HFFc6 (cell line): ENCODE results near the gene GDPD4. TPM values are rescaled to one million over a fixed set of nuclear protein-coding genes. Genes with fewer than 3 reads are reported as not detected.

Experiments
- DNase-seq: peaks from one replicate; pipeline ENCODE4 v3.0.0-alpha.2; 2018
- H3K27ac Mint-ChIP-seq: 2 replicates; pipeline ENCODE4 v1.8.0; 2020; ENCODE audit warnings: mild to moderate bottlenecking, mixed read lengths
- H3K27me3 Mint-ChIP-seq: 2 replicates; pipeline ENCODE4 v1.8.0; 2021; ENCODE audit warnings: mild to moderate bottlenecking, moderate library complexity, mixed read lengths; ENCODE audit not compliant: insufficient read depth
- H3K36me3 Mint-ChIP-seq: 2 replicates; pipeline ENCODE4 v1.8.0; 2021; ENCODE audit warnings: low read depth, mixed read lengths
- H3K4me1 Mint-ChIP-seq: 2 replicates; pipeline ENCODE4 v1.8.0; 2020; ENCODE audit warnings: low read depth, mixed read lengths
- H3K4me3 Mint-ChIP-seq: 2 replicates; pipeline ENCODE4 v1.8.0; 2020; ENCODE audit warnings: mild to moderate bottlenecking, moderate library complexity, mixed read lengths
- H3K9me3 Mint-ChIP-seq: 2 replicates; pipeline ENCODE4 v1.8.0; 2020; ENCODE audit warnings: mild to moderate bottlenecking, mixed read lengths
- total RNA-seq, 6 experiments: library from RNA; stranded (reverse); fragmentation: NEBNext Ultra II Directional; extraction: Animal tissue kit (Norgen Biotek cat#: 25700); gene quantifications; 2 replicates in 1 of 6; 3 replicates in 5 of 6; pipeline ENCODE4 v1.2.3, GENCODE V29; 2021
- TF ChIP-seq, protein P1 (sequence below): fragments of 200-600 bp; sonication (generic); IDR thresholded peaks from 2 replicates; pipeline ENCODE4 v1.5.0; 2021; ENCODE audit warnings: antibody characterized with exemption, mild to moderate bottlenecking

GDPD4 gene
- total RNA-seq, 6 experiments from 2014 or later = not detected

DNA sequence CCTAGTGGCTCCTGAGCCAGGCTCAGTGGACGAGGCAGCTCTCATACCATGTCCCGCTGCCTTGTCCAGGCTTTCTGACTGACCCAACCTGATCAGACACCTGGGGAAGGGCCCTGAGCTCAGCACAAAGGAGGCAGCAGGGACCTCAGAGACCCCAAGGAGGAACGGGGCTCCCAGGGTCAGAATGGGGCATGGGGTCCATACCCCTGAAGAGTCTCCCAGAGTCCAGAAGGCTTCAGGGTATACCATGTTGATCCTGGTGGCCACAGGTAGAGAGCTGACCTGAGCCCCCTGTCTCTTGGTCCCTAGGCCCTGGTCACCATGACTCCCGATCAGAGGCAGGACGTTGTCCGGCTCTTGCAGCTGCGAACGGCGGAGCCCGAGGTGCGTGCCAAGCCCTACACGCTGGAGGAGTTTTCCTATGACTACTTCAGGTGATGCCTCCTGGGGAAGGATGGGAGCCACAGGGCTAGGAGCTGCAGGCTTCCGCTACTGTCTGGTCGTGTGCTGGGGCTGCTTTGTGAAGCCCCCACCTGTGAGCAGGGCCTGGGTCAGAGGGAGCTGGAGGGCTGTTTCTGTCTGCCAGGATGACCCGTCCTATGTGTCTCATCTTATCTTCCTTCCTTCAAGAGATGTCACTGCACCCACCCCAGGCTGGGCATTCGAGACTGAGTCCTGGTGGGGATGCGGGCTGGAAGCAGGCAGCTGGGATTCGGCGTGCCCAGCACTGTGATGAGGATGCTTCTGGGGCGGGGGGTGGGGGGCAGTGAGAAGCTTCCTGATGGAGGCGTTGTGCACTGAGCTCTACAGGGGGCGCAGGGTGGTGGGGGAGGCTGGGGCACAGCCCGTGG lies 99.3 kb downstream of the GDPD4 start:
- Mint-ChIP-seq H3K9me3 (peaks cover 6% of the 10 kb centered on the region; the same call in 1 of the 2 replicates), H3K27ac (no peak overlapping the region), H3K4me3 (no peak overlapping the region), H3K4me1 (no peaks in the 10 kb centered on the region), H3K36me3 (no peaks in the 10 kb centered on the region), H3K27me3 (peaks cover 5% of the 10 kb centered on the region)
- no peak for DNase-seq
- TF ChIP-seq, protein P1, sequence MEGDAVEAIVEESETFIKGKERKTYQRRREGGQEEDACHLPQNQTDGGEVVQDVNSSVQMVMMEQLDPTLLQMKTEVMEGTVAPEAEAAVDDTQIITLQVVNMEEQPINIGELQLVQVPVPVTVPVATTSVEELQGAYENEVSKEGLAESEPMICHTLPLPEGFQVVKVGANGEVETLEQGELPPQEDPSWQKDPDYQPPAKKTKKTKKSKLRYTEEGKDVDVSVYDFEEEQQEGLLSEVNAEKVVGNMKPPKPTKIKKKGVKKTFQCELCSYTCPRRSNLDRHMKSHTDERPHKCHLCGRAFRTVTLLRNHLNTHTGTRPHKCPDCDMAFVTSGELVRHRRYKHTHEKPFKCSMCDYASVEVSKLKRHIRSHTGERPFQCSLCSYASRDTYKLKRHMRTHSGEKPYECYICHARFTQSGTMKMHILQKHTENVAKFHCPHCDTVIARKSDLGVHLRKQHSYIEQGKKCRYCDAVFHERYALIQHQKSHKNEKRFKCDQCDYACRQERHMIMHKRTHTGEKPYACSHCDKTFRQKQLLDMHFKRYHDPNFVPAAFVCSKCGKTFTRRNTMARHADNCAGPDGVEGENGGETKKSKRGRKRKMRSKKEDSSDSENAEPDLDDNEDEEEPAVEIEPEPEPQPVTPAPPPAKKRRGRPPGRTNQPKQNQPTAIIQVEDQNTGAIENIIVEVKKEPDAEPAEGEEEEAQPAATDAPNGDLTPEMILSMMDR = no peak

DNA sequence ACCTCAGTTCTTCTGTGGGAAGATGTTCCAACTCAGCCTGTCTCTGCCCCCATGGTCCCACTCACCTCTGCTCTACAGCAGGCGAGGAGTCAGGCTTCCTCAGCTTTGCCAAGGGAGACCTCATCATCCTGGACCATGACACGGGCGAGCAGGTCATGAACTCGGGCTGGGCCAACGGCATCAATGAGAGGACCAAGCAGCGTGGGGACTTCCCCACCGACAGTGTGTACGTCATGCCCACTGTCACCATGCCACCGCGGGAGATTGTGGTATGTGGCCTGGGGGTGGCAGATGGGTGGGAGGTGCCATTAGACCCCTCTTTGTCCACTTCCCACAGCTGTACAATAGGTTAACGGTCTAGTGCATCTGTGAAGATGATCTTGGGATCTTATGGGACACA lies 100.1 kb downstream of the GDPD4 start:
- Mint-ChIP-seq H3K4me3 (no peak overlapping the region), H3K9me3 (peaks cover 6% of the 10 kb centered on the region; the same call in 1 of the 2 replicates), H3K4me1 (no peaks in the 10 kb centered on the region), H3K27me3 (peaks cover 2% of the 10 kb centered on the region), H3K27ac (no peak overlapping the region), H3K36me3 (no peaks in the 10 kb centered on the region)
- DNase-seq = no peak
- TF ChIP-seq, protein P1 = no peak

DNA sequence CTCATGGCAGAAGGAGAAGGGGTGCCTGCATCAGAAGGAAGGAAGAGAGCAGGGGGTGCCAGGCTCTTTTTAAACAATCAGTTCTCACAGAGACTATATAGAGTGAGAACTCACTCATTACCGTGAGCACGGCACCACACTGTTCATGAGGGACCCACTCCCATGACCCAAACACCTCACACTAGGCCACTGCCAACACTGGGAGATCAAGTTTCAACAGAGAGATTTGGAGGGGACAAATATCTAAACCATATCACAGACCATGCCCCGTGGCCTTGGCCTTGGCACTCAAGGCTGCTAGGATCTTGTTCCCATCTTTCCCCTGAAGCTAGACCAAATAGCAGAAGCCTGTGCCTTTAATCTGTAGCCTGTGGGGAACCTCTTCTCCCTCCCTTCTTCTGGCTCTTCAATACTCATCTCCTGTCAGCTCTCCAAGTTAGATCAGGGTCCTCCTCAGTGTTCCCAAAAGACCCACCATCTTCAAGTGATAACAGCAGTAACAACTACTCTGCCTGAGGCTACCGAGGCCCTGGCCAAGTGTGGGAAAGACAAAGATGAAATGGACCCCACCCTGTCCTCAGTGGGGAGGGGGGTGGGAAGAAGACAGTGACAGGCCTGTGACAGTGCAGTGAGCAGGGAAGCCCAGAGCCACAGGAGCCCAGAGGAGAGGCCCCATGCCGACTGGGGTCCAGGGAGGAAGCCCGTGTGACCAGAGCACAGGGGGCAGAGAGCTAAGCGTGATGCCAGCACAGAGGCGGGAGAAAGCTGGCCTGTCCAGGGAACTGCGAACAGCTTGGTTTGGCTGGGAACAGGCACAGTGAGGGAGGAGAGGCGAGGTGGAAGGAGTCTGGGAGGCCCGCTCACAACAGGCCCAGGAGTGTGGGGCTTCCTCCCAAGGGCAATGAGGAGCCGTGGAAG lies 100.9 kb downstream of the GDPD4 start:
- Mint-ChIP-seq H3K4me1 (no peaks in the 10 kb centered on the region), H3K36me3 (no peaks in the 10 kb centered on the region), H3K4me3 (no peak overlapping the region), H3K9me3 (peaks cover 6% of the 10 kb centered on the region; the same call in 1 of the 2 replicates), H3K27me3 (peaks cover 4% of the 10 kb centered on the region), H3K27ac (no peak overlapping the region)
- no peak for DNase-seq
- TF ChIP-seq, protein P1 = no peak

DNA sequence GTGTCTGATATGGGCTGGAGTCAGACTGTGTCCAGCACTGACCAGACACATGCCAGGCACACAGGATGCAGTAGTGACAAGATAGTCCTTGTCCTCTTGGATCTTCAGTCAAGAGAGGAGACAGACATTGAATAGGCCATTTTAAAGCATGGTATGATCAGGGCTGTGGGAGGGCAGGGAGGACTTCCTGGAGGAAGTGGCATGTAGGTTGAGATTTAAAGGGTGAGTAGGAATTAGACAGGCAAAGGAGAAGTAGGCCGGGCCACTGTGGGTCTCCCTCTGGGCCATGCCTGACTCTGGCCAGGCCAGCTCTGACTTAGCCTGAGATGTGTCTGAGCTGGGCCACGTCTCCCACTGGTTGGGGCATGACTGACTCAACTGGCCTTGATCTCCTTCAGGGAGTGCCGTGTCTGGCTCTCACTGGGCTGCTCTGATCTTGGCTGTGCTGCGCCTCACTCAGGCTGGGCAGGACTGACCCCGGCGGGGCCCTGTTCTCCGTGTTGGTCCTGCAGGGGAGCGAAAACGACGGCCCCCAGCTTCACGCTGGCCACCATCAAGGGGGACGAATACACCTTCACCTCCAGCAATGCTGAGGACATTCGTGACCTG lies 102.2 kb downstream of the GDPD4 start:
- H3K9me3 Mint-ChIP-seq = peaks cover 6% of the 10 kb centered on the region; the same call in 1 of the 2 replicates

DNA sequence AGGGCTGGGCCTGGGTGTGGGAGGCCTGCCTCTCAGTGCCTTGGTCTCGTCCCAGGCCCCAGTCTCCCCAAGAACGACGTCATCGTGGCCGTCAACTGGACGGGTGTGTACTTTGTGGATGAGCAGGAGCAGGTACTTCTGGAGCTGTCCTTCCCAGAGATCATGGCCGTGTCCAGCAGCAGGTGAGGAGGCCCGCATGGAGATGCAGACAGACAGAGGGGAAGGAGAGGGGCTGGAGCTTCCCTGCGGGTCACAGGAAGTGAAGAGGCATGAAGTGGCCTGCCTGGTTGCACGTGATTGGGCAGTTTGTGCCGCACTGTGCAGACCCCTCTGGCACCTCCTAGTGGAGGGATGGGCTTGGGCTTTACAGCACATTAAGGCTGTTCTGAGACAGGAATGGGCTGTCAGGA lies 103.0 kb downstream of the GDPD4 start:
- DNase-seq = no peak
- peaks cover 6% of the 10 kb centered on the region; the same call in 1 of the 2 replicates for H3K9me3 Mint-ChIP-seq
- no peak overlapping the region for H3K27ac Mint-ChIP-seq
- no peaks in the 10 kb centered on the region for H3K36me3 Mint-ChIP-seq
- no peak overlapping the region for H3K4me3 Mint-ChIP-seq
- peaks cover 7% of the 10 kb centered on the region for H3K27me3 Mint-ChIP-seq
- TF ChIP-seq, protein P1 = peak; percentile 65
- H3K4me1 Mint-ChIP-seq = no peaks in the 10 kb centered on the region

More for the DNA sequence above, 102.2 kb downstream of the GDPD4 start:
- Mint-ChIP-seq H3K4me3 (no peak overlapping the region), H3K36me3 (no peaks in the 10 kb centered on the region), H3K4me1 (no peaks in the 10 kb centered on the region), H3K27me3 (peaks cover 5% of the 10 kb centered on the region), H3K27ac (no peak overlapping the region)
- TF ChIP-seq, protein P1 = no peak
- no peak for DNase-seq
